ENCODE measurements around the gene TEX35. TPM values are rescaled to one million over a fixed set of nuclear protein-coding genes. Genes with fewer than 3 reads are reported as not detected.

TEX35 gene
- total RNA-seq, 1 donor from 2014 or later, result not detected

DNA sequence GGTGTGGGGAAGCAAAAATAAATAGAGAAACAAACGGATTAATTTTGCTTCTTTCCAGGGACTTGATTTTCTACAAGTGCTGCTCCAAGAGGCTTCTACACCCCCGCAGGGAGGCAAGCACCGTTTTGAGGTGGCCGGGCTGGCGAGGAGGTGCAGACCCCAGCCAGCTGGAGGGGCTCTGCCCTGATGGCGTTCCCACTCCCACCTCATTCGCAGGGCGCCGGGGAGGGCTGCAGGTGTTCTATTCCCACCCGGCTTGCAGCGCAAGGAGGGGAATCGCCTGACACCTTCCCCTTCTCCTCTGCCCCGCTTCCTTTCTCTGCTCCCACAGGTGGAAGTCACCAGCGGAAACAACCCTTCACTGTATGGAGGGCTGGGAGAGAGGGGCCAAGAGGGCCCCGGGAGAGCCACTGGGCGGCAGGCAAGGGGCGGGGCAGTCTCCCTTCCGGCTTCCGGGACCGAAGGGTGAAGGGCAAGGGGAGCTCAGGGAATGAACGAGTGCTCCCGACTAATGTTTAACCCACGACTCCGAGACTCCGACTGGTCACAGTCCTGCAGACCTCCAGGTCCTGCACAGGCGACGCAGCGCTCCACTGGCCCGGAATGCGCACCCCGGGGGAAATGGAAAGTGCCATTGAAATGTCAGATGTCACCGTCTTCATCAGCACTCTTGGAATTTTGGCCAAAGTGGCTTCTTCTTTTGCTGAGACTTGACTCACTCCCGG lies 29.1 kb downstream of the TEX35 start:
- TF ChIP-seq, protein P1, sequence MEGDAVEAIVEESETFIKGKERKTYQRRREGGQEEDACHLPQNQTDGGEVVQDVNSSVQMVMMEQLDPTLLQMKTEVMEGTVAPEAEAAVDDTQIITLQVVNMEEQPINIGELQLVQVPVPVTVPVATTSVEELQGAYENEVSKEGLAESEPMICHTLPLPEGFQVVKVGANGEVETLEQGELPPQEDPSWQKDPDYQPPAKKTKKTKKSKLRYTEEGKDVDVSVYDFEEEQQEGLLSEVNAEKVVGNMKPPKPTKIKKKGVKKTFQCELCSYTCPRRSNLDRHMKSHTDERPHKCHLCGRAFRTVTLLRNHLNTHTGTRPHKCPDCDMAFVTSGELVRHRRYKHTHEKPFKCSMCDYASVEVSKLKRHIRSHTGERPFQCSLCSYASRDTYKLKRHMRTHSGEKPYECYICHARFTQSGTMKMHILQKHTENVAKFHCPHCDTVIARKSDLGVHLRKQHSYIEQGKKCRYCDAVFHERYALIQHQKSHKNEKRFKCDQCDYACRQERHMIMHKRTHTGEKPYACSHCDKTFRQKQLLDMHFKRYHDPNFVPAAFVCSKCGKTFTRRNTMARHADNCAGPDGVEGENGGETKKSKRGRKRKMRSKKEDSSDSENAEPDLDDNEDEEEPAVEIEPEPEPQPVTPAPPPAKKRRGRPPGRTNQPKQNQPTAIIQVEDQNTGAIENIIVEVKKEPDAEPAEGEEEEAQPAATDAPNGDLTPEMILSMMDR (IDR thresholded peaks at IDR 0.05), result no peak

DNA sequence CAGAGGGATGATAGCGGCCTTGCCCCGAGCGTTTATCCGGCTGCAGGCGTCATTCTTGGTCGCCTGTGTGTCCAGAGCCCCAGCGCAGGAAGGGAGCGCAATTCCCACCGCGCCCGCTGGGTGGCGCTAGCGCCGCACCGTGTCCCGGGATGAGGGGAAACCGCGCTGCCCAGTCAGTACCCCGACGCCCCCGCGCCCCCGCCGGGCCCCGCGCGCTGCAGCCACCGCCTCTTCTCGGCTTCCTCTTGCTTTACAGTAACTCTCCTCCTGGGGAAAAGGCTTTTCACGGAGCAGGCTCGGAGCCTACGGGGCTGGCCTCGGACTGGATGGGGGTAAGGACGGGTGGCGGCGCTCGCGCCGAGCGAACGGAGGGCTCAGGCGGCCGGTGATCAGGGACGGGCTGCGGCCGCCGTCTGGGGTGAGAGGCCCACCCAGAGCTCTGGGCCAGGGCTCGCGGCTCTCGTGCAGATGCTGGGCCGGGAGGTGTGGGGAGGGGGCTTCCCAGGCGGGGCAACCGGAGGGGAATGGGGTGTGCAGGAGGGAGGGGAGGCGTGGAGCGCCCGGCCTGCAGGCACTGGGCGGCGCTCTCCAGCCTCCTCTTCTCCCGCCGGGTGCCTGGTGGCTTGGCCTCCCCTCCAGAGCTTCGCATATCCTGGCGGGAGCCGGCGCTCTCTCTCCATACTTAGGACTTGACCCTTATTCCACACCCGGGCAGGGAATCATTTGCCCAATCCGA lies 29.8 kb downstream of the TEX35 start:
- TF ChIP-seq, protein P1 (IDR thresholded peaks at IDR 0.05), result peak; percentile 92
- Mint-ChIP-seq H3K27me3 (ENCODE audit: unreplicated experiment) (no peaks in the 10 kb centered on the region), H3K4me1 (ENCODE audit: unreplicated experiment) (peaks cover 37% of the 10 kb centered on the region), H3K27ac (ENCODE audit: unreplicated experiment) (peak overlapping the region; percentile 87), H3K36me3 (ENCODE audit: unreplicated experiment) (peaks cover 2% of the 10 kb centered on the region), H3K4me3 (ENCODE audit: unreplicated experiment) (peak overlapping the region; percentile 90), H3K9me3 (ENCODE audit: unreplicated experiment) (no peaks in the 10 kb centered on the region)
- DNase-seq (ENCODE audit: extremely low spot score, unreplicated experiment), result peak; percentile 98

More for the DNA sequence above, 29.1 kb downstream of the TEX35 start:
- Mint-ChIP-seq H3K4me3 (ENCODE audit: unreplicated experiment) (peak overlapping the region; percentile 90), H3K4me1 (ENCODE audit: unreplicated experiment) (peaks cover 44% of the 10 kb centered on the region), H3K27ac (ENCODE audit: unreplicated experiment) (peak overlapping the region; percentile 87), H3K36me3 (ENCODE audit: unreplicated experiment) (peaks cover 2% of the 10 kb centered on the region), H3K9me3 (ENCODE audit: unreplicated experiment) (no peaks in the 10 kb centered on the region), H3K27me3 (ENCODE audit: unreplicated experiment) (no peaks in the 10 kb centered on the region)
- DNase-seq (ENCODE audit: extremely low spot score, unreplicated experiment), result no peak

DNA sequence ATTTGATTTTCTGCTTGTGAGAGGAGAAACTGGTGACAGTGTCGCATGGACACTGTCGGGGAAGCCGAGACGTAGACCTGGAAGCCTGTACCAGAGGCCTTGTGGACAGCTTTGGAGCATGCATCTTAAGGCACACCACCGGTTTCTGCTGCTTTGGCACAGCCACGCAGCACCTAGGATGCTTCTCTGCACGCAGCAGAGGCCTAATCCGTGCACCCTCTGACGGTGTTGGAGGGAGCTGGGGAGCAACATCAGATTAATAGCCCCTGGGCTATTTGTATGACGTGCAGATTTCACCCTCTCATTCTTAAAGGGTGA lies 30.3 kb downstream of the TEX35 start:
- Mint-ChIP-seq H3K9me3 (ENCODE audit: unreplicated experiment) (no peaks in the 10 kb centered on the region), H3K36me3 (ENCODE audit: unreplicated experiment) (peaks cover 2% of the 10 kb centered on the region), H3K27ac (ENCODE audit: unreplicated experiment) (peak overlapping the region; percentile 87), H3K4me3 (ENCODE audit: unreplicated experiment) (peak overlapping the region; percentile 90), H3K4me1 (ENCODE audit: unreplicated experiment) (peaks cover 31% of the 10 kb centered on the region), H3K27me3 (ENCODE audit: unreplicated experiment) (no peaks in the 10 kb centered on the region)
- DNase-seq (ENCODE audit: extremely low spot score, unreplicated experiment), result no peak
- TF ChIP-seq, protein P1 (IDR thresholded peaks at IDR 0.05), result no peak

DNA sequence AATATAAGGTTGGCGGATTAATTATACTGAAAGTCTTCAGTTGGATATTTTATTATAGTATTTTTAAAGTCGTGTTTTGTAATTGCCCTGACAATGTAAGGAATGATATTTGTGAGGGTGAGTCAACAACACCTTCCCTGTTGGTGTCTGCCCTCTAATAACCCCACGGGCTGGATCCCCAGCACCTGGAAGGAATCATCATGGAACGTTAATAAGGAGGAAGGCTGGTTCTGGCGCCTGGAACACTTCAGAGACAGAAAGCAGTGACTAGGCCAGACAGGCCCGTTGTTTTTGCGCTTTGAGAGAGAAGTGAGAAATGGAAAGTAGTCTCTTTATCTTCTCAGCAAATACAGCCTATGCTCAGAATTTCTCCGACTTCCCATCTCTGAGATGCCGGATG lies 31.6 kb downstream of the TEX35 start:
- H3K4me1 Mint-ChIP-seq (ENCODE audit: unreplicated experiment), result peaks cover 20% of the 10 kb centered on the region
- no peak overlapping the region for H3K27ac Mint-ChIP-seq (ENCODE audit: unreplicated experiment)
- no peak for DNase-seq (ENCODE audit: extremely low spot score, unreplicated experiment)
- H3K4me3 Mint-ChIP-seq (ENCODE audit: unreplicated experiment), result no peak overlapping the region
- no peaks in the 10 kb centered on the region for H3K9me3 Mint-ChIP-seq (ENCODE audit: unreplicated experiment)
- no peaks in the 10 kb centered on the region for H3K27me3 Mint-ChIP-seq (ENCODE audit: unreplicated experiment)
- TF ChIP-seq, protein P1 (IDR thresholded peaks at IDR 0.05), result no peak
- H3K36me3 Mint-ChIP-seq (ENCODE audit: unreplicated experiment), result peaks cover 7% of the 10 kb centered on the region

DNA sequence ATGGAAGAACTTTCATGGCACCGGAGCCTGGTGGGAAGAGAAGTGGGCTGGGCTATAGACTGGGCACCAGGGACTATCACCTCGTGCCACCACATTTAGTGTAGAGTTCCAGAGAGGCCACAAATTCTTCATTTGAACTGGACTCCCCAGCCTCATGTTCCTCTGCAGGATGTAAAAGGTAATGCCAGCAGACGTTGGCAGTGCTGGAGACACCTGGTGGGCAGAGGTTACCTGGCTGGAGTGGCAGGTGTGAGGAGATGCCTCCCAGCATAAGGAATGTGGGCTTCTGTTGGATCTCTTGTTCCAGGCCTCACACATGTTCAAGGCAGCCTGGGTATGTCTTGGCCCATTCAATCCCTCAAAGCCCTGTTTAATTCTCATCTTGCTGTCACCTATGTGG lies 35.2 kb downstream of the TEX35 start:
- Mint-ChIP-seq H3K27ac (ENCODE audit: unreplicated experiment) (no peak overlapping the region), H3K27me3 (ENCODE audit: unreplicated experiment) (no peaks in the 10 kb centered on the region), H3K36me3 (ENCODE audit: unreplicated experiment) (peaks cover 11% of the 10 kb centered on the region), H3K4me3 (ENCODE audit: unreplicated experiment) (no peak overlapping the region), H3K9me3 (ENCODE audit: unreplicated experiment) (no peaks in the 10 kb centered on the region), H3K4me1 (ENCODE audit: unreplicated experiment) (peaks cover 11% of the 10 kb centered on the region)
- TF ChIP-seq, protein P1 (IDR thresholded peaks at IDR 0.05), result no peak
- DNase-seq (ENCODE audit: extremely low spot score, unreplicated experiment), result no peak
